Nephron (organoid): ENCODE data around the gene GRK7.

Source experiments
- H3K27ac Mint-ChIP-seq, 3 experiments: 2 replicates each; pipeline ENCODE4 v1.8.0; 2020; ENCODE audit warnings: mixed read lengths in 3 of 3, mild to moderate bottlenecking in 2 of 3, moderate library complexity in 1 of 3
- H3K27me3 Mint-ChIP-seq: 2 replicates; pipeline ENCODE4 v1.8.0; 2021; ENCODE audit warnings: low read depth, mild to moderate bottlenecking, moderate library complexity, mixed read lengths
- H3K36me3 Mint-ChIP-seq: 2 replicates; pipeline ENCODE4 v1.8.0; 2020; ENCODE audit warnings: low read depth, mixed read lengths
- H3K4me1 Mint-ChIP-seq: 2 replicates; pipeline ENCODE4 v1.8.0; 2020; ENCODE audit warnings: mixed read lengths
- H3K4me3 Mint-ChIP-seq, 3 experiments: 2 replicates each; pipeline ENCODE4 v1.8.0; 2020; ENCODE audit warnings: mild to moderate bottlenecking in 3 of 3, mixed read lengths in 3 of 3, moderate library complexity in 2 of 3
- H3K9me3 Mint-ChIP-seq: 2 replicates; pipeline ENCODE4 v1.8.0; 2020; ENCODE audit warnings: mixed read lengths
- CTCF ChIP-seq, 3 experiments: fragments of 200-600 bp; sonication (generic); IDR thresholded peaks; one replicate each; pipeline ENCODE4 v1.5.0; 2021; ENCODE audit warnings: antibody characterized with exemption in 3 of 3; ENCODE audit not compliant: unreplicated experiment in 3 of 3

The GRK7 gene

GRCh38 chr3:141812084-141812483 is 48.9 kb downstream of the GRK7 start:
- Mint-ChIP-seq H3K27me3 (peaks cover 5% of the 10 kb centered on the region), H3K9me3 (peaks cover 6% of the 10 kb centered on the region), H3K27ac (peak overlapping the region in 1 of 3 experiments; percentile 15), H3K36me3 (no peaks in the 10 kb centered on the region), H3K4me1 (peaks cover 16% of the 10 kb centered on the region), H3K4me3 (no peak overlapping the region)
- no peak for TF ChIP-seq CTCF (IDR thresholded peaks at IDR 0.05; ENCODE audit: unreplicated experiment in 3 of 3)

- peaks cover 20% of the 10 kb centered on the region for H3K4me1 Mint-ChIP-seq
- TF ChIP-seq CTCF (IDR thresholded peaks at IDR 0.05; ENCODE audit: unreplicated experiment in 3 of 3) = no peak
- peaks cover 6% of the 10 kb centered on the region for H3K9me3 Mint-ChIP-seq
- no peak overlapping the region for H3K4me3 Mint-ChIP-seq
- H3K27me3 Mint-ChIP-seq = peaks cover 5% of the 10 kb centered on the region
- H3K36me3 Mint-ChIP-seq = no peaks in the 10 kb centered on the region
- H3K27ac Mint-ChIP-seq = peak overlapping the region in 1 of 3 experiments; percentile 15
Observed at GRCh38 chr3:141812586-141812985, 49.4 kb downstream of the GRK7 start.
